Measurements from ENCODE around the gene PRMT5. TPM values are rescaled to one million over a fixed set of nuclear protein-coding genes. Genes with fewer than 3 reads are reported as not detected.

PRMT5 gene
- total and polyA plus RNA-seq, 2 donors (not counting 3 experiments of a cell fraction or from before 2014, with no cell fraction given), result 73.1 to 197 TPM

DNA sequence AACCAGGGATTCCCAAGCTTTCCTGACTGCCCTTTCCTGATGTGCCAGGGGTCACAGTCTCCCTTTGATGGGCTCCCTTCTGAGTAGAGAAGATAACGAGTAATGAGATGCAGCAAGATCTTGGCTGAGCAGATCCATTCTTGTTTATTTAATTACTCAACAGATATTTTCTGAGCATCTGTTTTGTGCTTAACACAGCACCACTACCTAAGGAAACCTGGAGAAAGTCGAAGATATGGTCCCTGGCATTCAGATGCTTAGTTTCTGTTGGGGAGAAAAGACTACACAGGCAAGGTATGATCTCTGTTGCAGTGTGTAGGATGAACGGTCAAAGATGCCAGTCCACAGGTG is 49.3 kb upstream of the PRMT5 start:
- peak; percentile 38 for TF ChIP-seq GATA2 (IDR thresholded peaks at IDR 0.05; ENCODE audit: insufficient read depth, insufficient read length, low read depth, low read length)
- no peak for TF ChIP-seq JUN (IDR thresholded peaks at IDR 0.05; ENCODE audit: borderline replicate concordance, insufficient read depth, insufficient read length, low read depth)
- TF ChIP-seq, protein P1, sequence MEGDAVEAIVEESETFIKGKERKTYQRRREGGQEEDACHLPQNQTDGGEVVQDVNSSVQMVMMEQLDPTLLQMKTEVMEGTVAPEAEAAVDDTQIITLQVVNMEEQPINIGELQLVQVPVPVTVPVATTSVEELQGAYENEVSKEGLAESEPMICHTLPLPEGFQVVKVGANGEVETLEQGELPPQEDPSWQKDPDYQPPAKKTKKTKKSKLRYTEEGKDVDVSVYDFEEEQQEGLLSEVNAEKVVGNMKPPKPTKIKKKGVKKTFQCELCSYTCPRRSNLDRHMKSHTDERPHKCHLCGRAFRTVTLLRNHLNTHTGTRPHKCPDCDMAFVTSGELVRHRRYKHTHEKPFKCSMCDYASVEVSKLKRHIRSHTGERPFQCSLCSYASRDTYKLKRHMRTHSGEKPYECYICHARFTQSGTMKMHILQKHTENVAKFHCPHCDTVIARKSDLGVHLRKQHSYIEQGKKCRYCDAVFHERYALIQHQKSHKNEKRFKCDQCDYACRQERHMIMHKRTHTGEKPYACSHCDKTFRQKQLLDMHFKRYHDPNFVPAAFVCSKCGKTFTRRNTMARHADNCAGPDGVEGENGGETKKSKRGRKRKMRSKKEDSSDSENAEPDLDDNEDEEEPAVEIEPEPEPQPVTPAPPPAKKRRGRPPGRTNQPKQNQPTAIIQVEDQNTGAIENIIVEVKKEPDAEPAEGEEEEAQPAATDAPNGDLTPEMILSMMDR (IDR thresholded peaks at IDR 0.05; ENCODE audit: extremely low read depth in 1 of 2, insufficient read depth in 1 of 2, low read depth in 1 of 2, low read length in 2 of 2), result no peak
- ChIA-PET CTCF (interaction anchor here (1.1 to 3.0 kb wide), 7 partner anchors 8 to 90 kb away, joined by 4 to 39 read pairs (median 9); partner anchors contain the start of genes CDH24 and PRMT5), POLR2A (interaction anchor here (1.2 kb wide), 1 partner anchor 49 kb away, joined by 5 read pairs; the partner anchor contains the start of gene PRMT5)
- Histone ChIP-seq H3K27ac (ENCODE audit: insufficient read depth, low read depth, low read length) (peak overlapping the region; percentile 87), H2AFZ (ENCODE audit: low read depth, low read length) (no peak overlapping the region), H3K36me3 (ENCODE audit: control insufficient read depth in 2 of 2, extremely low read depth in 1 of 2, insufficient read depth in 2 of 2, low read length in 2 of 2) (peaks cover 9 to 20% of the 10 kb centered on the region in 2 experiments), H4K20me1 (replicated peaks; ENCODE audit: control insufficient read depth, extremely low read depth, insufficient read depth, low read length) (no peaks in the 10 kb centered on the region), H3K4me3 (replicated peaks in 1 of 3; ENCODE audit: insufficient read depth in 1 of 3, low read depth in 1 of 3, low read length in 3 of 3) (peak overlapping the region in 1 of 3 experiments; percentile 10), H3K27me3 (ENCODE audit: control insufficient read depth in 2 of 2, insufficient read depth in 2 of 2, low read length in 2 of 2) (no peaks in the 10 kb centered on the region), H3K4me1 (ENCODE audit: control insufficient read depth, extremely low read depth, insufficient read depth, low read length) (peaks cover 57% of the 10 kb centered on the region), H3K79me2 (ENCODE audit: control insufficient read depth, insufficient read depth, low read length) (peaks cover 46% of the 10 kb centered on the region), H3K9ac (replicated peaks; ENCODE audit: extremely low read depth, insufficient read depth, low read length) (peak overlapping the region; percentile 58), H3K9me1 (replicated peaks; ENCODE audit: control insufficient read depth, extremely low read depth, insufficient read depth, low read length) (no peaks in the 10 kb centered on the region), H3K4me2 (ENCODE audit: insufficient read depth, low read length) (peak overlapping the region; percentile 98), H3K9me3 (replicated peaks; ENCODE audit: control insufficient read depth, insufficient read depth, low read length) (no peaks in the 10 kb centered on the region)
- no peak for FAIRE-seq
- no peak for DNase-seq (ENCODE audit: low read depth, low spot score)
- BruUV-seq (replicated peaks), result no TSS peak
- dilution Hi-C loops (cut with MboI; ENCODE audit: extremely low pct_ligation_motif_present, low sequenced_read_pairs), result no loop called here
- intact Hi-C loops (cut with micrococcal nuclease), result no loop called here

All from endothelial cell of umbilical vein (primary cell).